AG10803 (cell line): ENCODE results near the gene PGPEP1.
A peak's percentile ranks its signal among the peaks of the same experiment; 100 is the strongest.

ENCODE experiments used
- DNase-seq: peaks from one replicate; pipeline ENCODE4 v3.0.0; 2010; ENCODE audit warnings: low read depth
- H3K4me3 ChIP-seq: 2 replicates; pipeline ENCODE4 v1.5.1; 2011; ENCODE audit warnings: mild to moderate bottlenecking, low read length, control low read depth
- TF ChIP-seq, protein P1 (sequence below): conservative IDR thresholded peaks from 2 replicates; pipeline ENCODE4 v1.5.1; 2011; ENCODE audit warnings: mild to moderate bottlenecking, low read length, control low read depth, inconsistent platforms

Gene PGPEP1

DNA sequence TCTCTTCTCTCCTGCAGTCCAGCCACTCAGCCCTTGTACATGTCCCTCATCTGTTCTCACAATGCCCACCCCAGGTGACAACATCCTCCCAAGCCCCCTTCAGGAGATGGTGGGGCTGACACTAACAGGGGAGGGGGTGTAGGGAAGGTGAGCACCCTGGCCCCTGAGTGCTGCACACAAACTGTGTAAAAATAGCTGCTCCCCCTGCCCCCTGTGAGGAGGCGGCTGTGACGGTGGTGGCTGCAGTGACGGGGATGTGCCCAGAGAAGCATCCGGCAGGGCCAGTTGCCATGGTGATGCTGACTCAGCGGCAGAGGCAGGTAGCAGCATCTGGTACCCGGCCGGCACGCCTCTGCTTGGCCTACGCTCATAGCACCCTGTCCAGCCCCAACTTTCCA is 45.9 kb upstream of the PGPEP1 start:
- TF ChIP-seq, protein P1, sequence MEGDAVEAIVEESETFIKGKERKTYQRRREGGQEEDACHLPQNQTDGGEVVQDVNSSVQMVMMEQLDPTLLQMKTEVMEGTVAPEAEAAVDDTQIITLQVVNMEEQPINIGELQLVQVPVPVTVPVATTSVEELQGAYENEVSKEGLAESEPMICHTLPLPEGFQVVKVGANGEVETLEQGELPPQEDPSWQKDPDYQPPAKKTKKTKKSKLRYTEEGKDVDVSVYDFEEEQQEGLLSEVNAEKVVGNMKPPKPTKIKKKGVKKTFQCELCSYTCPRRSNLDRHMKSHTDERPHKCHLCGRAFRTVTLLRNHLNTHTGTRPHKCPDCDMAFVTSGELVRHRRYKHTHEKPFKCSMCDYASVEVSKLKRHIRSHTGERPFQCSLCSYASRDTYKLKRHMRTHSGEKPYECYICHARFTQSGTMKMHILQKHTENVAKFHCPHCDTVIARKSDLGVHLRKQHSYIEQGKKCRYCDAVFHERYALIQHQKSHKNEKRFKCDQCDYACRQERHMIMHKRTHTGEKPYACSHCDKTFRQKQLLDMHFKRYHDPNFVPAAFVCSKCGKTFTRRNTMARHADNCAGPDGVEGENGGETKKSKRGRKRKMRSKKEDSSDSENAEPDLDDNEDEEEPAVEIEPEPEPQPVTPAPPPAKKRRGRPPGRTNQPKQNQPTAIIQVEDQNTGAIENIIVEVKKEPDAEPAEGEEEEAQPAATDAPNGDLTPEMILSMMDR: no peak
- no peak for DNase-seq
- no peak overlapping the region for H3K4me3 ChIP-seq

DNA sequence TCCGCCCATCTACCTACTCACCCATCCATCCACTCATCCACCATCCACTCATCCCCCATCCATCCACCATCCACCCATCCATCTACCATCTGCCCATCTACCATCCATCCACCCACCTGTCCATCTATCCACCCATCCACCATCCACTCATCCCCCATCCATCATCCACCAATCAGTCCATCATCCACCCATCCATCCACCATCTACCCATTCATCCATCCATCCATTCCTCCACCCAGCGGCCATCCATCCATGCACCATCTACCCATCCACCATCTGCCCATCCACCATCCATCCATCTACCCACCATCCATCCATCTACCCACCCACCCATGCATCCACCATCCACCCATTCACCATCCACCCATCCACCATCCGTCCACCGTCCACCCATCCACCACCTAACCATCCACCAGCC is 45.4 kb upstream of the PGPEP1 start:
- no peak for DNase-seq
- H3K4me3 ChIP-seq: no peak overlapping the region
- TF ChIP-seq, protein P1: no peak

DNA sequence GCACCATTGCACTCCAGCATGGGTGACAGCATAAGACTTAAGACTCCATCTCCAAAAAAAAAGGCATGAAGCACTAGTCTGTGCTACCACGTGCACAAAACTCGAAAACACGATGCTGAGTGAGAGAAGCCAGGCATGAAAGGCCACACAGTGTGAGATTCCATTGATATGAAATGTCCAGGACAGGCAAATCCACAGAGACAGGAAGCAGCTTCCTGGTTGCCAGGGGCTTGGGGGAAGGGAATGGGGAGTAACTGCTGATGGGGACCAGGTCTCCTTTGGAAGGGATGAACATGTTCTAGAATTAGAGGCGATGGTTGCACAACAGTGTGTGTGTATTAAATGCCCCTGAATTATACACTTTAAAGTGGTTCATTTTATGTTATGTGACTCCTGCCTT is 43.1 kb upstream of the PGPEP1 start:
- DNase-seq: peak; percentile 30
- TF ChIP-seq, protein P1: no peak
- H3K4me3 ChIP-seq: no peak overlapping the region

DNA sequence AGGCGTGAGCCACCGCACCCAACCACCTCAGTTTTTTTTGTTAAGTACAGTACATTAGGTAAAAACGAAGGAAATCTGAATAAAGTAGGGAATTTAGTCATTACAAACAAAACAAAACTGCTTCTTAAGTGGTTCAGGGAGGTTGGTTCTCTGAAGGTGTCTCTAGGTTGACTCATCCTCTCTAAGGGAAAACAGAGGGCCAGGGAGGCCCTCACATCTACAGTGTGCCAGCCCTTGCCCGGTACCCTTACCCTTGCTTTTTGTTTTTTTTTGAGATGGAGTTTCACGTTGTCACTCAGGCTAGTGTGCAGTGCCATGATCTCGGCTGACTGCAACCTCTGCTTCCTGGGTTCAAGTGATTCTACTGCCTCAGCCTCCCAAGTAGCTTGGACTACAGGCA is 41.8 kb upstream of the PGPEP1 start:
- DNase-seq: no peak
- H3K4me3 ChIP-seq: no peak overlapping the region
- TF ChIP-seq, protein P1: no peak

DNA sequence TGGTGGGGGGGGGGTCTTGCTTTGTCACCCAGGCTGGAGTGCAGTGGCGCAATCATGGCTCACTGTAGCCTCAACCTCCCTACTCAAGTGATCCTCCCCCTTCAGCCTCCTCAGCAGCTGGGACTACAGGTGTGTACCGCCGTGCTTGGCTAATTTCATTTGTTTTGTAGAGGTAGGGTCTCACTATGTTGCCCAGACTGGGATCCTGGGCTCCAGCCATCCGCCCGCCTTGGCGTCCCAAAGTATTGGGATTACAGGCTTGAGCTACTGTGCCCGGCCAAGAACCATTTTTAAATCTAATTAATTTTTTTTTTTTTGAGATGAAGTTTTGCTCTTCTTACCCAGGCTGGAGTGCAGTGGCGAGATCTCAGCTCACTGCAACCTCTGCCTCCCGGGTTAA is 40.7 kb upstream of the PGPEP1 start:
- no peak for DNase-seq
- H3K4me3 ChIP-seq: no peak overlapping the region
- TF ChIP-seq, protein P1: no peak

DNA sequence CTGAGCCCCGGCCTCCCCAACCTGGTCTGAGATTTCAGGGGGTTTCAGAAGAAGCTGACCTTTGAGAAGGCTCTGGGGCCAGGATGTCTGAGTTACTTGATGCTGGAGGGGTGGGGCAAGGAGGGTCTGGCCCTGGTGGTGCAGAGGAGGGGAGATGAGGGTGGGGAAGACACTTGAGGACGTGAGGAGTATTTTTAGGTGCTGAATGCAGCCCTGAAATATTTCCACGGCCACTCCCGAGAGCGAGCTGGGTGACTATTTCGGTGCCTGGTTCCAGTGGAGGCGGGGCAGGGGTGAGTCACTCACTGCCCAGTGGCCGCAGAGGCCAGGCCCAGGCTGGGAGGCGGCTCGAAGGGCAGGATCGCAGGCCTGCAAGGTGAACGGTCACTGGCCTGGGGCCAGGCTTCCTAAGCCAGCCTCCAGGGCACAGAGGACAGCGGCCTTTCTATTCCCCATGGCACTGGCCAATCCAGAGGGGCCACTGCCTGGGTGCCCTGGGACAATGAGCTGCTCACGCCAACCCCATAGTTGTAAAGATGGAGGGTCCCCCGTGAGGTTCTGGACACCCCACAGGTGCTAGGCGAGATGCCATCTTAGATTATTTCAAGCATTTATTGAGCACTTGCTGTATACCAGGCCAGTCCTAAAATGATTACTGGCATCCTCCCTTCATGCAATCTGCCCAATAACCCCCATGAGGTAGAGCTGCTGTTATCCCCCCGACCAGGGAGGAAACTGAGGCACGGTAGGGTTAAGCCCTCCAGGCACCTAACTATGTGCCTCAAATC is 39.3 kb upstream of the PGPEP1 start:
- DNase-seq: peak; percentile 73
- H3K4me3 ChIP-seq: no peak overlapping the region
- TF ChIP-seq, protein P1: no peak

DNA sequence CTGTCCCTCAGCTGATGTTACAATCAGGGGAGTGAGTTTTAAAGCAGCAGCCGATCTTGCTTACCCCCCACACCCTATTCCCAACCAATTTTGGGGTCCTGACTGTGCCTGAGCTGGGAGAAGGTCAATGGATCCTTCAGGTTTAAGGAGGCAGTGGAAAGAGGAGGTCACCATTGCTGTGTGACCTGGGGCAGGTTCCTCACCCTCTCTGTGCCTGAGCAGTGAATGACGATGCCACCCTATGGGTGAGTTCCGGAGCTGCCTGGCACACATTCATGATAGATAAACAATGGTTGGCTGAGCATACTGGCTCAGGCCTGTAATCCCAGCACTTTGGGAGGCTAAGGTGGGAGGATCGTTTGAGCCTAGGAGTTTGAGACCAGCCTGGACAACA is 38.7 kb upstream of the PGPEP1 start:
- TF ChIP-seq, protein P1: no peak
- H3K4me3 ChIP-seq: no peak overlapping the region
- DNase-seq: no peak
